Prostate gland (tissue), 2 donors: Measurements from ENCODE around the gene B3GALT6.

Source experiments
- POLR2A ChIP-seq: fragments of 450-650 bp; IDR thresholded peaks from one replicate; pipeline ENCODE4 v1.6.1; 2016; ENCODE audit warnings: antibody characterized with exemption, mild to moderate bottlenecking
- POLR2AphosphoS5 ChIP-seq: sonication (generic); formaldehyde crosslinking; IDR thresholded peaks from one replicate; pipeline ENCODE4 v1.6.1; 2017; ENCODE audit warnings: antibody characterized with exemption
- TF ChIP-seq, protein P1 (sequence below), 4 experiments: fragments of 200-600 bp in 2 of 4; fragments of 450-650 bp in 2 of 4; sonication (generic) in 2 of 4; IDR thresholded peaks; 1 replicate in 3 of 4; 2 replicates in 1 of 4; pipeline ENCODE4 v1.5.1; 2016 to 2019; ENCODE audit warnings: antibody characterized with exemption in 4 of 4, mild to moderate bottlenecking in 2 of 4, moderate library complexity in 2 of 4

DNA sequence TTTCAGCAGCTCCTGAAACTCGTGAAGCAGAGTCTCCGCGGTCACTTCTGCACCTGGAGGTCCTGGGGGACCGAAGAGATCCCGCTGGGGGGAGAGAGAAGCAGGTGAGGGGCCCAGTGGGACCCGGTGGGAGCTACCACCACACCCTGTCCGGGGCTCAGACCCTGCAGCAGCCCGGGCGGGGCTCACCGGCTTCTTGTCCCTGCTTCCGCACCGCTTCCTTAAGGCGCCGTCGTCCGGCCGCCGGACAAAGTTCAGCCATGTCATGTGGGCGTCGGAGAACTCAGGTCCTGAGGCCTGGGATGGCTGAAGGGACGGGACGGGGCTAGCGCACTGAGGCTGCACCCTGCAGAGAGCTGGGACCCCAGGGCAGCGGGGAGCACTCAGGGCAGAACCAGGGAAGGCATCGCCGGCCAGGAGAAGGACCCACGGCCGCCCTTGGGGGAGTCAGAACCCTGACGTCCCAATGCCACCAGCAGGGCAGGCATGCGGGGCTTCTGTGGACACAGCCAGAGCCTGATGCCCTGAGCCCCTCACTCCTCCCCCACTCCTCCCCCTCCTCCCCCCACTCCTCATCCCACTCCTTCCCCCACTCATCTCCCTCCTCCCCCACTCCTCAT lies 12.3 kb downstream of the B3GALT6 start:
- TF ChIP-seq, protein P1, sequence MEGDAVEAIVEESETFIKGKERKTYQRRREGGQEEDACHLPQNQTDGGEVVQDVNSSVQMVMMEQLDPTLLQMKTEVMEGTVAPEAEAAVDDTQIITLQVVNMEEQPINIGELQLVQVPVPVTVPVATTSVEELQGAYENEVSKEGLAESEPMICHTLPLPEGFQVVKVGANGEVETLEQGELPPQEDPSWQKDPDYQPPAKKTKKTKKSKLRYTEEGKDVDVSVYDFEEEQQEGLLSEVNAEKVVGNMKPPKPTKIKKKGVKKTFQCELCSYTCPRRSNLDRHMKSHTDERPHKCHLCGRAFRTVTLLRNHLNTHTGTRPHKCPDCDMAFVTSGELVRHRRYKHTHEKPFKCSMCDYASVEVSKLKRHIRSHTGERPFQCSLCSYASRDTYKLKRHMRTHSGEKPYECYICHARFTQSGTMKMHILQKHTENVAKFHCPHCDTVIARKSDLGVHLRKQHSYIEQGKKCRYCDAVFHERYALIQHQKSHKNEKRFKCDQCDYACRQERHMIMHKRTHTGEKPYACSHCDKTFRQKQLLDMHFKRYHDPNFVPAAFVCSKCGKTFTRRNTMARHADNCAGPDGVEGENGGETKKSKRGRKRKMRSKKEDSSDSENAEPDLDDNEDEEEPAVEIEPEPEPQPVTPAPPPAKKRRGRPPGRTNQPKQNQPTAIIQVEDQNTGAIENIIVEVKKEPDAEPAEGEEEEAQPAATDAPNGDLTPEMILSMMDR (IDR thresholded peaks at IDR 0.05), result no peak
- no peak for TF ChIP-seq POLR2AphosphoS5
- no peak for TF ChIP-seq POLR2A
